Activated CD8-positive, alpha-beta memory T cell treated with anti-CD3 and anti-CD28 coated beads for 48 hours (primary cell): Measurements from ENCODE around the gene FADS2.

ENCODE experiments used
- DNase-seq, 3 experiments: peaks; one replicate each; pipeline ENCODE4 v3.0.0-alpha.2; 2020; ENCODE audit warnings: low read depth in 2 of 3, low spot score in 2 of 3

Gene FADS2

DNA sequence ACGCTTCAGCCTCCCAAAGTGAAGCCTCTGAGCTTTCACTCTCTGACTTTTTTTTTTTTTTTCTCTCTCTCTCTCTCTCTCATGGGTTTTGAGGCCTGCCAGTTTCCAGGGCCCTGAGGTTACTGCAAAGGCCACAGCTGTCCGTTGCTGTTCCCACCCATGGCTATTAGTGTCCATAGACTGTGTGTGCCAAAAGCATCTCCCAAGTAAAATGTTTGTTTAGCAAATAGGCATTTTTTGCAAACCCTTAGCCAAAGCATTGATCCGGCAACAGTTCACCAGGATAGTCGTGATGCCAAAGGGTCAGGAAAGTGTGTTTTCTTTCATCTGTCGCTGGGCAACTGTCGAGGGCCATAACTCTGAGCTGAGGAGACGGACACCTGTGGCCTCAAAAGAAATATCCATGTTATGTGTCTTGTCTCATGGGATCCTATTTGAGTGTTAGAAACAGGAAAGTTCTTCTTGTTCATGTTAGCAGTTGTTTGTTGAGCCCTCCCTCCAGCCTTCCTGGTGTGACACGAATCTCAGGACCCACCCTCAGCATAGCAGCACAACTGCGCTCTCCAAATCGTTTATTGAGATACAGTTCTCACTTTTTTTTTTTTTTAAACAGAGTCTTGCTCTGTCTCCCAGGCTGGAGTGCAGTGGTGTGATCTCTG is 18.4 kb downstream of the FADS2 start:
- no peak for DNase-seq

DNA sequence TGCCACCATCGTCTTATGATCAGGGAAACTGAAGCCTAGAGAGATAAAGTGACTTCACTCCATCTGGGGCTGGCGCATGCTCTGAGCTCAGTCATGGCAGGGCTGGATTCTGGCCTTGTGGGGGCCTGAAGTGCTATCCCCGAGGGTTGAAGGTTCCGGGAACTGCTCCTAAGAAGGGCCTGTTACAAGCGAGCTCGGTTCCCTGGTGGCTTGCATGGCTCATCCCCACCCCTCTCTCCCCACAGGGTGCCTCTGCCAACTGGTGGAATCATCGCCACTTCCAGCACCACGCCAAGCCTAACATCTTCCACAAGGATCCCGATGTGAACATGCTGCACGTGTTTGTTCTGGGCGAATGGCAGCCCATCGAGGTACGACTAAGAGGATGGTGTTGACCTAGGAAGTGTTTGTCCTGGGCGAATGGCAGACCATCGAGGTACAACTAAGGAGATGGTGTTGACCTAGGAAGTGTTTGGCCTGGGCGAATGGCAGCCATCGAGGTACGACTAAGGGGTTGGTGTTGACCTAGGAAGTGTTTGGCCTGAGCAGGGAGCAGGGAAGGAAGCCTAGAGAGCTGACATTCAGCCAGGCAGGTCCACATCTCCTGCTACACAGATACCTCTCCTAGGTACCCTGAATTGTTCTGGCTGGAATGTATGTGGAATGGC is 19.9 kb downstream of the FADS2 start:
- DNase-seq = no peak

DNA sequence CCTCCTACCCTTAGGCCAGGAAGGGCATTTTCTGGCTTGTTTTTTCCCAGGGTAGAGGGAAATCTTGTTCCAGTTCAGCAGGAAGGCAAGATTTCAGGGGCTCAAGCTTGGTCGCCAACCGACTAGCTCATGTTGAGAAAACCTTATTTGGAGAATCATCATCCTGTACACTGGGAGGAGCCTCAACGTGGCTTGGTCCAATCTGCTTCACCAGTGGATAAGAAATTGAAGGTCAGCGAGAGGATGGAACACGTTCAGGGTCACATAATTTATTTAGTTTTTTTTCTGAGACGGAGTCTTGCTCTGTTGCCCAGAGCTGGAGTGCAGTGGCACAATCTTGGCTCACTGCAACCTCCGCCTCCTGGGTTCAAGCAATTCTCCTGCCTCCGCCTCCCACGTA is 20.5 kb downstream of the FADS2 start:
- no peak for DNase-seq

DNA sequence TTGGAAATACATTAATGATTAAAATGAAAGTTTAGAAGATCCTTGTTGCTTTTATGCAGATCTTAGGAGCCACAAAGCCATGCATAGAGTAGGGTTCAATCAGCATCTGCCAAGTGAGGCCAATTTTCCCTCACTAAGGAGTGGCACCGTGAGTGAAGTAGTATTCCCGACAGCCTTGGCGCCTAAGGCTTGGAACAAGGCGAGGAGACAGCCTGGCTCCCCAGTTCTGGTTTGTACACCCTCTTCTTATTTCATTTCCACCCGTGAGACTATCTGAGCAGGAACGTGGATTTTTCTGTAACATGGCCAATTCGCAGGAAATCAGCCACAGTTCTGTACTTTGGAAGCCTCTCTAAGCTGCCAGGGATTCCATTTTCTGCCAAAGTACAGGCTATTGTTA is 22.6 kb downstream of the FADS2 start:
- DNase-seq = no peak

DNA sequence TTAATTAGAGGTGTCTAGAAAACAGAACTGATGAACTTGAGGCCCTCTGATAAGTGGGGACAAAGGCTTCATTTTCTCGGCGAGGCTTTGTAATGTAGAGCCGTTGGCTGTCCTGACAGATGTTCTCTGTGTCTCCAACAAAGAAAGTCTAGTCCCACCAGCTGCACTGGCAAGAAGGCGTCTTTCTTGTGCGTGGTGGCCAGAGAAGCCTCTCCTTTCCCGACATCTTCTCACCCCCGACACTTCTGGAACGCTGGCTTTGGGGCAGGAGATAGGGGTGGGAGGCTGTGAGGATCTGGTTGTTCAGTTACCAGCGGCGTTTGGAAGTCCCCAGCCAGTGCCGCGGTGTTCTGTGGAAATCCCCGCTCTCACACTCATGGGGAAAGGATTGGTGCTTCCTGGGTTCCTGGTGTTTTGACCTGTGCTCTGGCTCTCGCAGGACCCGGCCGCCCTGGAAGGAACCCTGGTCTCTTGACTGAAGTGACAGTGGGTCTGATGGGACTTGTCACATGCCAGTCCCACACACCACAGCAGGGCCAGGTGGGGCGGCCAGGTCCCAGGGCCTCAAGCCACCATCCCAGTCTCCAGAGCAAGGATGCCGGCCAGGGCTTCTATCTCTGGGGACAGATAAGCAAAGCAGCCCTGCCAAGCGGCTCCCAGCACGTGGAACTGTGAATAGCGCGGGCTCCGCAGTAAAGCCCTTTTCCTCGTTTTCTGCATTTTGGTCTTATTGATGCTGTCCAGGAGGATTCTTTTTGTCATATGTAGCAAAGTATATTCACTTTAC is 23.2 kb downstream of the FADS2 start:
- no peak for DNase-seq

DNA sequence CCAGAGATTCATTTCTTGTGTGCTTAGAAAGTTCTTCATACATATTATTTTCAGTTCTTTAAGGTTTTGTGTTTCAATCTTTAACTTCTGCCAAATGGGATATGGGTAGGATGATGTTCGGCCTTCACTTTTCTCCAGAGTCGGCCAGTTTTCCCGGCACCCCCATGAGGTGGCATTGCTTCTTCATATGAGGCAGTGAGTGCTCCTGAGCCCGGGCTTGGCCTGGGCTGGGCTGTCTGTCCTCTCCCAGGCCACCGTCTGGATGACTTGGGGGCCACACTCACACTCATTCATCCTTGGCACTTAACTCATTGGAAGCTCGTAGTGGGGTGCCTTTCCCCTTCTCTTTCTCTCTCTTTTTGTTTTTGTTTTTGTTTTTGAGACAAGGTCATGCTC is 23.8 kb downstream of the FADS2 start:
- DNase-seq = no peak

DNA sequence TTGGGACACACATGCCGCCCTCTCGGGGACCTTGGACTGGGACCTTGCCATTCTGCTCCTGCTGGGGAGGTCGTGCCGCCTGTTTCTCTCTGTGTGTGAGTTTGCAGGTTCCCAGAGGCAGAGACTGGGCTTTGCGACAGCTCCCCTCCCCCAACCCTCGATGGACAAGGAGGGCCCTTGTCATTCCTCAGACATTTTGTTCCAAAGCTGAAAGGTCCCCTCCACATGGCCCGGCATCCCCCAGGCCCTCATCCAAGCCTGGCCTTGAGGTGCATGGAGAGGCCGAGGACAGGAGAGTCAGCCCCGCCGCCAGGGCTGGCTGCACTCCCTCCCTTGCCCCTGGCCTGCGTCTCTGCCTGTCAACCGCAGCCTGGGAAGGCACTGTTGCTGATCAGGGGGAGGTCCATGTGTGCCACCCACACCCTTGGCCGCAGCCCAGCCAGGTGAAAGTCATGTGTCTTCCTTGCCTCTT is 25.6 kb downstream of the FADS2 start:
- no peak for DNase-seq

DNA sequence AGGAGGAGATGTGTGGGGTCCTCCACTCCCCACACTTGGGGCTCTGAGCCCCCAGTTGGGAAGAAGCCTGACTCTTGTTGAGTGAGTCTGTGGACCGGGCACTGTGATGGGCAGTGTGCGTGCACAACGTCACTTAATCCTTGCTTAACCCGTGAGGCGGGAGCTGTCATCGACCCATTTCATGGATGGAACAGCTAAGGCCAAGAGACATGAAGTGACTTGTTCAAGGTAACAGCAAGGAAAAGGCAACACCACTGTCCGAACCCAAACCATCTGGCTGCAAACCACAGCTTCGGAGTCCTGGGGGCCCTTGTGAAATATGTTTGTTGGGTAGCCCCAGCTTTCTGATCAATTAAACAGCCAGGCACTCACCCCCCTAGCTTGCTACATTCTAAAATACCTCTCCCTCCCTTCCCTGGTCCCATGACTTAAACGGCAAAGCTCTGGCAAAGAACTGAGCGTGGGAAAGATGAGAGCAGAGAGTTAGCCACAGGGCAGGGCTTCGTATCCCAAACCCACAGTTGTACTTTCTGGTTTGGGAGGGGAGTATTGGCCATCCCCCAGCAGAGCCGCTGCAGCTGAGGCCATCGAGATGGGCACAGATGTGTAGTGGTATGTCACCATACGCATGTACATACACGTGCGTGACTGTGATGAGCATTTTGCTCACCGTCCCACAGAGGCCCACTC is 26.3 kb downstream of the FADS2 start:
- DNase-seq = no peak

DNA sequence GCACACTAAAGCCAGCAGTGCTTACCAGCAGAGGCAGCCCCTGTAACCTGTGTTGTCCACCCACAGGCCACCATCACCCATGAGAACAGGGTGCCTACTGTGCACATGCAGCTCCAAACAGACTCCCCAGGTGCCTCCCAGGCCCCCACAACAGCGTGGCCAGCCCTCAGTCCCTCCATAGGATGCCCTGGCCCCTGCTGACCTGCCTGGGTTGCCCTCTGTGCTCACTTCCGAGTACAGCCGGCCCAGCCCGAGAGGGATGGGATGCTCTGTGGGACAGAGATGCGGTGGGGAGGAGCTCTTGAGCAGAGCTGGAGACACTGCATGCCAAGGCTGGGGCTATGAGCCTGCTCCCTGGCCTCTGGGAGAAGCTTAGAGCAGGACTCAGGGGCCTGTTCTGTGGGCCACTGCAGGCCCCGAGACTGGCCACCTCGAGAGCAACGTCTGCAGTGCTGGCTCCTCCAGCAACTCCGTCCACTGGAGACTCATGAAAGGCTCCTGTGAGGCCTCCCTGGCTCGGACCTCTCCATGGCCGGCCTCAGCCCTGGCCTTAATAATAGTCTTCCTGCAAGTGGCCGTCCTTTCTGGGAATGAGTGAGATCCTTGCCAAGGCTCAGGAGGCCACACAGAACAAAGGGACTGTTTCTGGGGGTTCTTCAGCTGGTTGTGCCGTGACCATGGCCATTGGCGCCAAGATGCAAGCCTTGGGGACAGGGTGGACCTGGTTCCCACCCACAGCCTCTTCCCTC is 27.0 kb downstream of the FADS2 start:
- no peak for DNase-seq

DNA sequence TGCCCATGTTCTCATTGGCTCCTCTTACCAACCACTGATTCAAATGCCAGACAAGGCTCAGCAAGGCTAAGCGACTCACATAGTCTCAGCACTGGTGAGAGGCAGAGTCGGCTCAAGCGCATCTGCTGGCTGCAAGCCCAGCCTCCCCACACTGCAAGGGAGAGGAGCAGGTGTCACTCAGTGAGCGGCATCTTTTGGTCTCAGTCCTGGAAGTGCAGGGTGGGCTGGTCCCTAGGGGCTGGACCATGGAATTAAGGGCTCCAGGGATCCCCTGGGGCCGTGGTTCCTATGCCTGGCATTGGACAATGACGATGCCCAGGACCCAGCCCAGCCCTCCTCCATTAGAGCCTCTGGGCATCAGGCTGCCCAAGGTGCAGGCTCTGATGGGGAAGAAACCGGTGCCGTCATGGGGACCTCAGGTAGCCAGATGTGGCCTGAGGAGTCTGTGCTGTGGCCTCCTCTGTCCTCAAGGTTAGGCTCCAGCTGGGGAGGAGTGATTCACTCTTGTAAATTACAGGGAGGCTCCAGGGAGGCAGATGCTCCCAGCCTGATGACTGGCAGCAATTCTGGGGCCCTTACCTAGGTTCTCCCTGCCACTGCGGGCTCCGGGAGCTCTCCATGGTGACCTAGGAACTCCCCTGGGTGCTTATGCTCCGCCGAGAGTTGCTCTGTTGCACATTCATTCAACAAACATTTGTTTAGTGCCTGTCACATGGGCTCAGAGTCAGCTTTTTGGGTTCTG is 28.0 kb downstream of the FADS2 start:
- DNase-seq = no peak

DNA sequence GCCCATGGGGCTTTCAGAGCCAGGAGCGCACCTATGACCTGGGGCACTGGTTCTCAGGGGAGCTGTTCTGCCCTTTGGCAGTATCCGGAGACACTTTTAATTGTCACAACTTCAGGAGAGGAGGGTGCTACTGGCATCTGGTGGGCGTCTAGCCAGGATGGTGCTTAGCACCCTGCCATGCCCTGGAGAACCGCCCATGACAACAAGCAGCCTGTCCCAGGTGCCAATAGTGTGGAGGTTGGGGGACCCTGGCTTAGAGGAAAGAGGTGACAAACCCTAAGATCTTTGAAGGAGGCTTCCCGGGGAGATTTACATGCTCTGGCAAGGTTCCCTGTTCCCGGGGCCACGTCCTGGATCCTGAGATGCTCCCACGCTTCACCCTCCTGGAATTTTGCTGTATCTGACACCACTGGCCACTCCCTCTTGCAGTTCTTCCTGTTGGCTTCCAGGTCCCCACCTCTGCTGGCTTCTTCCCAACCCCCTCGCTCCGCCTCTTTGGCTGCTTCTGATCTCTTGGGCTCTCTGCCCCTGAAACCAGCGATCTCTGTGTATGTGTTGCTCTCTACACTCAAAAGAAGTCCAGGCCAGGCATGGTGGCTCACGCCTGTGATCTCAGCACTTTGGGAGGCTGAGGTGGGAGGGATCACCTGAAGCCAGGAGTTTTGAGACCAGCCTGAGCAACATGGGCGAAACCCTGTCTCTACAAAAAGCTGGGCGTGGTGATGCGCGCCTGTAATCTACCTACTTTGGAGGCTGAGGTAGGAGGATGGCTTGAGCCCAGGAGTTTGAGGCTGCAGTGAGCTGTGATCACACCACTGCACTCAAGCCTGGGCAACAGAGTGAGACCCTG is 32.2 kb downstream of the FADS2 start:
- DNase-seq = no peak

DNA sequence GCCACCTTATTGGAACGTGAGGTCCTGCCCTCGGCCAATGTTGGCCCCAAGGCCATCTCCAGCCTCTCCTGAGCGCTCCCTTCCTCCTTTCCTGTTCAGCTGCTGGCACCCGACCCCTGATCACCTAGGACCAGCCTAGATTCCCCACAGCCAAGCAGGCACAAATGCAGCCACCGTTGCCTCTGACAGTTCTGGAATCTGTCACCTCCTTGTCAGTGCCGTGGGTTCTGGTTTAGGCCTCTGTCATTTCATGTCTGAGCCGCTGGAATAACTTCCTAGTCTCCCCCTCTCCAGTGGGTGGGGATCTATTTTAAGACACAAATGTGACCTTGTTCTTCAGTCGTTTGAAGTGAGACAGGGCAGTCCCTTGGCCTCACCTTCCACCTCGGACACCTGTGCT is 33.5 kb downstream of the FADS2 start:
- DNase-seq = no peak

DNA sequence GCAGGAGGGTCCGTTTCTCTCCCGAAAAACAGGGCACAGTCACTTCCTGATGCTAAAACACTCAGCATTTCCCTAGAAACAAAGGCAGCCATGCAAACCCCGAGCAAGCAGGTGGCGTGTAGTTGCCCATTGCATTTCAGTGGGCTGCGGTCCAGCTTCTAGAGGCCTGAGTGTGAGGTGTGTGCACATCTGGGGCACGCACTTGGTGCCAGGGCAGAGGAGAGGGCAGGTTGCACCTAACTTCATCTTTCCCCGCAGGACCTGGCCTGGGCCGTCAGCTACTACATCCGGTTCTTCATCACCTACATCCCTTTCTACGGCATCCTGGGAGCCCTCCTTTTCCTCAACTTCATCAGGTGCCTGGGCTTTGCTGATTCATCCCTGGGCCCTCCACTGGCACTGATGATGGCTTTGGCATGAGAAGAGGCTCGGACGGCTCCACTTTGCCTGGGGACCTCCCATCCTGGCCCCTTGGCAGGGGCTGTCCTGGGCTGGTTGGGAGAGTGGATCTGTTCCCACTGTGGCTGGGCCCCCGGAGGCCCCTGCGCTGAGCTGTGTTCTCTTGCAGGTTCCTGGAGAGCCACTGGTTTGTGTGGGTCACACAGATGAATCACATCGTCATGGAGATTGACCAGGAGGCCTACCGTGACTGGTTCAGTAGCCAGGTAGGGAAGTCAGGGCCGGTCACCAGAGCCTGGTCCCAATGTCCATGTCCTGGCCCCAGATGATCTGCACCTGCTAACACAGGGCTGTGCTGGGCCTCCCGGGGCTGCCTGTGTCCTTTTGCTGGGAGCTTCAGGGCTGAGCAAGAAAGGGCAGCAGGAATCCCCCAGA is 34.8 kb downstream of the FADS2 start:
- no peak for DNase-seq

DNA sequence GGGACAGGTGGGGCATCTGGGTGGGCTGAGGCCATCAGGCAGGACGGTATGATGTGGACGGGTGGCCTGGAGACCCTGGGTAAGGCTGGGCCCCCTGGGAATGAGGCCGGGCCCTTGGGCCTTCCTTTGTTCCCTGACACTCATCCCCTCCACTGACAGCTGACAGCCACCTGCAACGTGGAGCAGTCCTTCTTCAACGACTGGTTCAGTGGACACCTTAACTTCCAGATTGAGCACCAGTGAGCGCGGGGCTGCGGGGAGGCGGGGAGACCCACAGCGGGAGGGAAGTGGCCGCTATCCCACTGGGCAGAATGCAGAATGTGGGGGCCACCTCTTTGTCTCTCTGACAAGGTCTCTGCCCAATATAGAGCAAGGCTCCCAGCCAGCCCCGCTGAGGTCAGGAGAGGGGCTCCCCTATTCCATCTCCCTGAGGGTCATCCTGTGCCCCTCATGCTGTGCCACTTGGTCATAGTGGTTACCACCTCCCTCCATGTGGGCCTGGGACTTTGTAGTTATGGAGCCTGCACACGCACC is 35.5 kb downstream of the FADS2 start:
- DNase-seq = no peak

DNA sequence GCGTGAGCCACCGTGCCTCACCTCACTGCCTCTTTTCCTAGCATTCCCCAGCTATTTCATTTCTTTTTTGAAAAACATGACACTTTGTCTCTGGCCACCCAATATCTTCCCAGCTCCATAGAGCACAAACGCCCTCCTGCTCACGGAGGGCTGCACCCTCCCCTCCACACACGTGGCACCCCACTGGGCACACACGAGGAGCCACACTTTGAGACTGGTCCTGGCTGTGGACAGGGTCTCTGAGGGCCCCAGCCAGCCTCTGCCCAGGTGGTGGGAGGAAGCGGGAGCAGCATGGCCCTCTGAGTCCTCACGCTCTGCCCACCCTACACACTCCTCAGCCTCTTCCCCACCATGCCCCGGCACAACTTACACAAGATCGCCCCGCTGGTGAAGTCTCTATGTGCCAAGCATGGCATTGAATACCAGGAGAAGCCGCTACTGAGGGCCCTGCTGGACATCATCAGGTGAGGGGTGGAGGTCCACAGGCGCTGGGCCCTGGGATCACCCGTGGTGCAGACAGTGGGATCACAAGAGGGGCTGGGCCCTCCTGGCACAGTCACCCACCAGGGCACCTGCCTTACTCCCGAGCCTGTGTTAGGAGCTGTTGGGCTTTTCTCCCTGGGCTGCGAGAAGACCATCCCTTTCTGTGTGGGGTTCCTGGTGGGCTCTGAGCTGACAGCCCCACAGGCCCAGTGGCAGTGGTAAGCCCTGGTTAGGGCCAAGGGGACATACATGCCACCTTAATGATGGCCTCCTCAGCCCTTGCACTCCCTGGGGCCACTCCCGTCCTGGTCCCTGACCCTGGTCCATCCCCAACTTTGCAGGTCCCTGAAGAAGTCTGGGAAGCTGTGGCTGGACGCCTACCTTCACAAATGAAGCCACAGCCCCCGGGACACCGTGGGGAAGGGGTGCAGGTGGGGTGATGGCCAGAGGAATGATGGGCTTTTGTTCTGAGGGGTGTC is 37.0 kb downstream of the FADS2 start:
- DNase-seq = no peak

DNA sequence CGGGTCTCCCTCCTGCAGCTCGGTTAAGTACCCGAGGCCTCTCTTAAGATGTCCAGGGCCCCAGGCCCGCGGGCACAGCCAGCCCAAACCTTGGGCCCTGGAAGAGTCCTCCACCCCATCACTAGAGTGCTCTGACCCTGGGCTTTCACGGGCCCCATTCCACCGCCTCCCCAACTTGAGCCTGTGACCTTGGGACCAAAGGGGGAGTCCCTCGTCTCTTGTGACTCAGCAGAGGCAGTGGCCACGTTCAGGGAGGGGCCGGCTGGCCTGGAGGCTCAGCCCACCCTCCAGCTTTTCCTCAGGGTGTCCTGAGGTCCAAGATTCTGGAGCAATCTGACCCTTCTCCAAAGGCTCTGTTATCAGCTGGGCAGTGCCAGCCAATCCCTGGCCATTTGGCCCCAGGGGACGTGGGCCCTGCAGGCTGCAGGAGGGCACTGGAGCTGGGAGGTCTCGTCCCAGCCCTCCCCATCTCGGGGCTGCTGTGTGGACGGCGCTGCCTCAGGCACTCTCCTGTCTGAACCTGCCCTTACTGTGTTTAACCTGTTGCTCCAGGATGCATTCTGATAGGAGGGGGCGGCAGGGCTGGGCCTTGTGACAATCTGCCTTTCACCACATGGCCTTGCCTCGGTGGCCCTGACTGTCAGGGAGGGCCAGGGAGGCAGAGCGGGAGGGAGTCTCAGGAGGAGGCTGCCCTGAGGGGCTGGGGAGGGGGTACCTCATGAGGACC is 38.3 kb downstream of the FADS2 start:
- DNase-seq = no peak
